ENCODE data around the gene ZNF431. TPM values are rescaled to one million over a fixed set of nuclear protein-coding genes. Genes with fewer than 3 reads are reported as not detected.
"Not testable (repeated sequence)": the region's sequence is repeated elsewhere in the genome, so short reads cannot be mapped to it uniquely, and the experiment has no call there.

ZNF431 gene
- total RNA-seq, 1 donor from 2014 or later = 11.3 TPM

DNA sequence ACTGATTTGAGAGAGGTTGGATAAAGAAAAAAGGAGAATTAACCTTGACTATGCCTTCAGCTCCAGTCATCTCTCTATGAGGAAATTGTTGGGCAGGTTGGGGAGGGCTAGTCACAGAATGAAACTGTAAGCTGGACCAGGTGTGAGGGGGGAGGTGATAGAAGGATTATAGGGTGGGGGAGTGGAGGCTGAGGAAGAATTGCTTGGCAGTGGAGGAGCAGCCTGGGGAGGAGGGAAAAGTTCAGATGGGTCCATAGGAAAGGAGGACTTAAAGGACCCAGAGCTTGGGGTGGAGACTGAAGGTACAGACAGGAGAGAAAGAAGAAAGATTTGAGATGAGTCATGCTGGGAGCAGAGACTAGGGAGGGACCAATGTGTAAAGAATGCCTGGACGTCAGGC is 8.2 kb upstream of the ZNF431 start:
- Mint-ChIP-seq H3K27me3 (ENCODE audit: unreplicated experiment) (no peaks in the 10 kb centered on the region), H3K4me1 (ENCODE audit: unreplicated experiment) (no peaks in the 10 kb centered on the region), H3K4me3 (ENCODE audit: unreplicated experiment) (no peak overlapping the region), H3K36me3 (ENCODE audit: unreplicated experiment) (no peaks in the 10 kb centered on the region), H3K9me3 (ENCODE audit: unreplicated experiment) (peaks cover 7% of the 10 kb centered on the region), H3K27ac (ENCODE audit: unreplicated experiment) (no peak overlapping the region)
- DNase-seq (ENCODE audit: extremely low spot score, unreplicated experiment) = no peak
- TF ChIP-seq, protein P1, sequence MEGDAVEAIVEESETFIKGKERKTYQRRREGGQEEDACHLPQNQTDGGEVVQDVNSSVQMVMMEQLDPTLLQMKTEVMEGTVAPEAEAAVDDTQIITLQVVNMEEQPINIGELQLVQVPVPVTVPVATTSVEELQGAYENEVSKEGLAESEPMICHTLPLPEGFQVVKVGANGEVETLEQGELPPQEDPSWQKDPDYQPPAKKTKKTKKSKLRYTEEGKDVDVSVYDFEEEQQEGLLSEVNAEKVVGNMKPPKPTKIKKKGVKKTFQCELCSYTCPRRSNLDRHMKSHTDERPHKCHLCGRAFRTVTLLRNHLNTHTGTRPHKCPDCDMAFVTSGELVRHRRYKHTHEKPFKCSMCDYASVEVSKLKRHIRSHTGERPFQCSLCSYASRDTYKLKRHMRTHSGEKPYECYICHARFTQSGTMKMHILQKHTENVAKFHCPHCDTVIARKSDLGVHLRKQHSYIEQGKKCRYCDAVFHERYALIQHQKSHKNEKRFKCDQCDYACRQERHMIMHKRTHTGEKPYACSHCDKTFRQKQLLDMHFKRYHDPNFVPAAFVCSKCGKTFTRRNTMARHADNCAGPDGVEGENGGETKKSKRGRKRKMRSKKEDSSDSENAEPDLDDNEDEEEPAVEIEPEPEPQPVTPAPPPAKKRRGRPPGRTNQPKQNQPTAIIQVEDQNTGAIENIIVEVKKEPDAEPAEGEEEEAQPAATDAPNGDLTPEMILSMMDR (IDR thresholded peaks at IDR 0.05) = no peak

DNA sequence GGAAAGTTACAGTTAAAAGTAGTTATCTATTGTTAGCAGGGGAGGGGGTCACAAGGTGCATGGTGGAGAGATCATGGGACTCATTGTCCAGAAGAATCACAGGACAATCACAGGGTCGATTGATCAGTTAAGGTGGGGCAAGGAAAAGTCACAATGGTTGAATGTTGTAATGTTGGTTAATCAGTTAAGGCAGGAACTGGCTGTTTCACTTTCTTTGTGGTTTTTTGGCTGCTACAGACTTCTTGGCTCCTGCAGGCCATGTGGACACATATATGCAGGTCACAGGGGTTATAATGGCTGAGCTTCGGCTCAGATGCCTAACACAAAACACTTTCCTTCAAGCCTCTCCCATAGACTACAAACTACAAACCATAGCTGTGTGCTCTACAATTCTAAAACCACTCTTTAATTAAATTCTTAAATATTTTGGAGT is 6.9 kb upstream of the ZNF431 start:
- H3K9me3 Mint-ChIP-seq (ENCODE audit: unreplicated experiment) = peaks cover 6% of the 10 kb centered on the region
- no peak overlapping the region for H3K4me3 Mint-ChIP-seq (ENCODE audit: unreplicated experiment)
- DNase-seq (ENCODE audit: extremely low spot score, unreplicated experiment) = no peak
- H3K36me3 Mint-ChIP-seq (ENCODE audit: unreplicated experiment) = no peaks in the 10 kb centered on the region
- H3K27me3 Mint-ChIP-seq (ENCODE audit: unreplicated experiment) = no peaks in the 10 kb centered on the region
- no peaks in the 10 kb centered on the region for H3K4me1 Mint-ChIP-seq (ENCODE audit: unreplicated experiment)
- TF ChIP-seq, protein P1 (IDR thresholded peaks at IDR 0.05) = no peak
- no peak overlapping the region for H3K27ac Mint-ChIP-seq (ENCODE audit: unreplicated experiment)

DNA sequence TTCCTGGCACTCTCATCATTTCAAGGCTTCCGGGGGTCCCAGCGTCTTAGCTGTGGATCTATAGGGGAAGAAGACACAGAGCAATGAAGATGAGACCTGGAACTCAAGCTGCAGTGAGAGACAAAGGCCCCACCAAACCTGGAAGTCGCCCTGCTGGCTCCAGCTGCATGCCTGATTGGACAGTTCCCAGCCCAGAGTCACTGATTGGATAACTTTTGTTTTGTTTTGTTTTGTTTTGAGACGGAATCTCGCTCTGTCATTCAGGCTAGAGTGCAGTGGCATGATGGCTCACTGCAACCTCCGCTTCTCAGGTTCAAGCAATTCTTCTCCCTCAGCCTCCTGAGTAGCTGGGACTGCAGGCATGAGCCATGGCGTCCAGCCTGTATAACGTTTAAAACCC is 6.4 kb upstream of the ZNF431 start:
- Mint-ChIP-seq H3K4me3 (ENCODE audit: unreplicated experiment) (no peak overlapping the region), H3K27ac (ENCODE audit: unreplicated experiment) (no peak overlapping the region), H3K9me3 (ENCODE audit: unreplicated experiment) (peaks cover 1% of the 10 kb centered on the region), H3K4me1 (ENCODE audit: unreplicated experiment) (no peaks in the 10 kb centered on the region), H3K27me3 (ENCODE audit: unreplicated experiment) (no peaks in the 10 kb centered on the region), H3K36me3 (ENCODE audit: unreplicated experiment) (no peaks in the 10 kb centered on the region)
- DNase-seq (ENCODE audit: extremely low spot score, unreplicated experiment) = no peak
- TF ChIP-seq, protein P1 (IDR thresholded peaks at IDR 0.05) = no peak

DNA sequence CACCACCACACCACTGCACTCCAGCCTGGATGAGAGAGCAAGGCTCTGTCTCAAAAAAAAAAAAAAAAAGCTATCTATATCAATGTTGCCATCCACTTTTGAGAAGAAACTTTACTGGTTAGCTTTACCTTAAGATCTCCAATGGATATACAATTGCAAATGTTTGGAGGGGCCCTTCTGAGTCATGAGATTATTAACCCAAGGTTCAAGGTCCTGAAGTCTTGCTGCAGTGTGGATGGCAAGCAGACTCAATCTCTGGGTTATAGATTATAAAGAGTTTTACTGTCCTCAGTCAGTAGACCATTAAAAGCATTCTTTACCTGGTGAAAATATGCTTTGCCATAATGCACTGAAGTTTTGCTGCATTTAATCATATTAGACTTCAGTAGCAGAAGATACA is 3.7 kb upstream of the ZNF431 start:
- DNase-seq (ENCODE audit: extremely low spot score, unreplicated experiment) = no peak

DNA sequence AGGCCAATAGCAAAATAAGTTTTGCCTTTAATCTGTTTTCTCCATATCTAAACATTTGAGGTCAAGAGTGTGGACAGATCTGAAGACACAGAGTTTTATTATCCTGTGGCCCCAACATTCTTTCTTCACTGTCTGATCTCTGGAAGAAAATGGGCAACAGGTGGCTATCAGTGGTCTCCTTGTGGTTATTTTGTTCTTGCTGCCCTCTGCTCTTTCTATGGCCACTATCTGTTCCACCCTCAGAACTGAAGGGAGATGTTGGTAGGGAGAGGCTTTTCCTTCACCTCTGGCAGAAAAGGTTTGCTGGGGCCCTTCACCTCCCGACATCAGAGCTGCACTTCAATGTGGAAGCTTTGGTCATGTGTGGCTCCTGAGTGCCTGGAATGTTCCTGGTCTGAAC is 834 bp upstream of the ZNF431 start:
- H3K27me3 Mint-ChIP-seq (ENCODE audit: unreplicated experiment); DNase-seq (ENCODE audit: extremely low spot score, unreplicated experiment); H3K4me3 Mint-ChIP-seq (ENCODE audit: unreplicated experiment); H3K27ac Mint-ChIP-seq (ENCODE audit: unreplicated experiment); H3K9me3 Mint-ChIP-seq (ENCODE audit: unreplicated experiment): not testable (repeated sequence)
- Mint-ChIP-seq H3K36me3 (ENCODE audit: unreplicated experiment) (peaks cover 20% of the 10 kb centered on the region), H3K4me1 (ENCODE audit: unreplicated experiment) (peaks cover 14% of the 10 kb centered on the region)

More for the DNA sequence above, 3.7 kb upstream of the ZNF431 start:
- no peaks in the 10 kb centered on the region for H3K9me3 Mint-ChIP-seq (ENCODE audit: unreplicated experiment)
- H3K4me1 Mint-ChIP-seq (ENCODE audit: unreplicated experiment) = peaks cover 11% of the 10 kb centered on the region
- H3K27me3 Mint-ChIP-seq (ENCODE audit: unreplicated experiment) = no peaks in the 10 kb centered on the region
- no peak overlapping the region for H3K4me3 Mint-ChIP-seq (ENCODE audit: unreplicated experiment)
- H3K36me3 Mint-ChIP-seq (ENCODE audit: unreplicated experiment) = no peaks in the 10 kb centered on the region
- TF ChIP-seq, protein P1 (IDR thresholded peaks at IDR 0.05) = no peak
- no peak overlapping the region for H3K27ac Mint-ChIP-seq (ENCODE audit: unreplicated experiment)

DNA sequence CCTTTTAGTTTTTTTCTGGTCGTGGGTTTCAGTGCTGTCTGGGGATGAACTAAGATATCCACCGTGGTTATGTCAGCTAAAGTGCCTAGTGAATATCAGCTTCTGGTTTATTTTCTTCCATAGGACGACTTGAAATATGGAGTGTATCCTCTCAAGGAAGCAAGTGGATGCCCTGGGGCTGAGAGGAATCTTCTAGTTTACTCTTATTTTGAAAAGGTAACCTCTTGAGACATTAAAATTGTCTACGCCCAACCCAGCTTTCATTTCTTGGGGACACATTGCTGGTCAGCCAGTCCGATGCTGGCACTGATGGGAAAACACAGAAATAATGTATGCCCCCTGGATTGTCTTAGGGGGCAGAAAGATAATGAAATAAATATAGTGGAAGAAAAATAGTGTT is 1.6 kb downstream of the ZNF431 start:
- no peaks in the 10 kb centered on the region for H3K27me3 Mint-ChIP-seq (ENCODE audit: unreplicated experiment)
- no peak for DNase-seq (ENCODE audit: extremely low spot score, unreplicated experiment)
- H3K4me1 Mint-ChIP-seq (ENCODE audit: unreplicated experiment) = peaks cover 14% of the 10 kb centered on the region
- no peak overlapping the region for H3K27ac Mint-ChIP-seq (ENCODE audit: unreplicated experiment)
- TF ChIP-seq, protein P1 (IDR thresholded peaks at IDR 0.05) = no peak
- peak overlapping the region; percentile 99 for H3K4me3 Mint-ChIP-seq (ENCODE audit: unreplicated experiment)
- peaks cover 40% of the 10 kb centered on the region for H3K36me3 Mint-ChIP-seq (ENCODE audit: unreplicated experiment)
- peaks cover 2% of the 10 kb centered on the region for H3K9me3 Mint-ChIP-seq (ENCODE audit: unreplicated experiment)

Measured in osteocyte (in vitro differentiated cells).